Epidermal melanocyte (primary cell): ENCODE measurements around the gene ZNF445.
"Not testable (repeated sequence)": the region's sequence is repeated elsewhere in the genome, so short reads cannot be mapped to it uniquely, and the experiment has no call there.

Source experiments
- DNase-seq: peaks from one replicate; pipeline ENCODE4 v3.0.0; 2011; ENCODE audit warnings: low spot score; ENCODE audit not compliant: insufficient read length

ZNF445 gene

DNA sequence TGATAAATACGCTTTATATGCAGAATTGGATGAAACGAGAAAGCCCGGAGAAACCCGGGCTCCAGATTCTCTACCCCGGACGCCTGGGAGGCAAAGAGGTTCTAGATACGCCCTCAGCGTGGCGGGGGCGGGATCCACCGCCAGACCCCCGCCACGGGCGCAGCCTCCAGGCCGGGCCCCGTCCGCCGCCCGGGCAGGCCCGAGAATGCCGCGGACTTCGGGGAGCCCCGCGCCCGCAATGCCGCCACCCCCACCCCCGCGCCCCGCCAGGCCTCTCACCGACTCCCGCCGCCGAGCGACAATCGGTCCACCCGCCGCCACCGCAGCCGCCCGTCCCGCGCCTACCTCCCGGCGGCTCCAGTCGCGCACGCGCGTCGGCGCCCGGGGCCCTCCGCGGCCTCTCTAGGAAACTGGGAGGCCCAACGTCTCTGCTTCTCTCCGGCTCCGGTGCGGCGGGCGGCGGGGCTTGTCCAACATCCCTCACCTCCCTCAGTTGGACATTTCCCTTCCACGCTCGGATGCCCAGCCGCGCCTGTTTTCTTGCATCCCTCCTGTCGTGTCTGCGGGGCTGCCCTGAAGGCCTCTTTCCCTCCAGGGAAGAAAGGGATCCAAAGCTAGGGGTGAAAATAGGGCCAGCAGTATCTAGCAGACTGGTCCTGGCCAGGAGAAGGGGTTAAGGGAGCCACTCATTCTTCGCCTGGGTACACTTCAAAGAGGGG lies at the start of gene ZNF445:
ZNF445 (minus strand) TSS at position 359 of the 719 bp plus-strand sequence. CDS start 22,121 bp downstream, outside the sequence.
- peak; percentile 76 for DNase-seq

DNA sequence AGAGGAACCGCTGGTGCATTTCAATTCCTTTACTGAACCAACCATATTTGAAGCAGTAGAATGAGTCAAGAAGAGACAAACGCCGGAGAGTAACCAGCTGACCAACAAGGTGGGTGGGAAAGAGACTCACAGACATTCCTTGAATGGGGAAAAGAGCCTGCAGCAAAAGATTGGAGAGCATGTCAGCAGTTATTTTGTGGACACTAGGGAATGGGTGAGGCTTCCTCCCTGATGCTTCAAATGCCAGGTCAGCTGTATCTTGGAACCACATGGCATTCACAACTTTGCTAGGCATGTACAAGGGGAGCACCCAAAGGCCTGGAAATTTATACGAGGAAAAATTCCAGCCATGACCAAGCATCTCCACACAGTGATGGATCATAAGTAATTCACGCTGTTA lies 47.6 kb upstream of the ZNF445 start:
- DNase-seq = no peak

DNA sequence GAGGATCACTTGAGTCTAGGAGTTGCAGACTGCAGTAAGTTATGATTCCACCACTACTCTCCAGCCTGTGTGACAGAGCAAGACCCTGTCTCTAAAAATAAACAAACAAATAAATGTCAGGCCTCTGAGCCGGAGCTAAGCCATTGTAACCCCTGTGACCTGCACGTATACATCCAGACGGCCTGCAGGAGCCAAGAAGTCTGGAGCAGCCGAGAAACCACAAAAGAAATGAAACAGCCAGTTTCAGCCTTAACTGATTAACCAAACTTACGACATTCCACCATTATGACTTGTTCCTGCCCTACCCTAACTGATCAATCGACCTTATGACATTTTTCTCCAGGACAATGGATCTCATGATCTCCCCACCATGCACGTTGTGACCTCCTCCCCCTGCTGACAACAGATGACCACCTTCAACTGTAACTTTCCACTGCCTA lies 45.0 kb upstream of the ZNF445 start:
- DNase-seq = no peak

DNA sequence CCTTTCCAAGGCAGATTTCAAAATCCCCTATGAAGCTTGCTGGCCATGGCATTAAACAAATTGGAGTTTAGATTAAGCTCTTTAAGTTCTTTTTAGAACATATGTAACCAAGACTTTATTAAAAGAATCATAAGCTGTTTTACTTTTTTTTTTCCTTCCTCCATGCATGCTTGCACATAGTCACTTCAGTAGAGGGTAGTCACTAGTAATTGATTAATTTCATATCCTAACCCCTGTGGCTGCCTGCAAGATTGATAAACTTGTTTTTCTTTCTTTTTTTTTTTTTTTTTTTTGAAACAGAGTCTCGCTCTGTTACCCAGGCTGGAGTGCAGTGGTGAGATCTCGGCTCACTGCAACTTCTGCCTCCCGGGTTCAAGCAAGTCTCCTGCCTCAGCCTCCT lies 44.3 kb upstream of the ZNF445 start:
- no peak for DNase-seq

DNA sequence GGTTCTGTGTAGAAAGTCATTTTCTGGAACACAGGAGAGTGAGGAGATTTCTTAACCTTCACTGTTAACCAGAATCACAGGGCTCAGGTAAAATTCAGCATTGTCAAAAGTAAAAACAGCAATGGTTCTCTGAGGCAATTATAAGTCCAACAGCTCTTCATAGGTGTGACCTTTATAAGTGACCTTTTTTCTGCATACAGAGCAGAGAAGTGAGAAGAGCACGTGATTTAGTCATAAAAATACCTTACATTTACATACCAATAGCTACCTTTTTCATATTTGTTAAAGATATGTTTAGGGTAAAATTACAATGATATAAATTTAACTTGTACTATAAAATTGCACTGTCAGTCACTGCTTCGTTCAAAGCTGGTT lies 41.3 kb upstream of the ZNF445 start:
- DNase-seq = no peak

DNA sequence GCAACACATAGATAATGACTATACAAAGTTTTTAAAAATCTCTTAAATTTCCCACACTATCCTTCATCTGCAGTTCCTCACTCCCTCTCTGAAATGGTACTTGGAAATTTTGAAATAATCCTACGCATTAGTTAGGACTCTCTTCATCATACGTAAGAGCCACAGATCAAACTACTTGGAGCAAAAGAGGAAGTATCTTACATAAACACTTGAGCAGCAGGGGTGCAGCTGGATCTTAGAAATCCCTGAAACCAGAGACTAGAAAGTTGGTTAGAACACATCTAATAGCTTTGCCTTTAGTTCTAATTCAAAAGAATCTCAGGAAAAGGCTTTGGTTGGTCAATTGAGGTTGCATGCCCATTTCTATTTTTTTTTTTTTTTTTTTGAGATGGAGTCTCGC lies 38.8 kb upstream of the ZNF445 start:
- DNase-seq = no peak

DNA sequence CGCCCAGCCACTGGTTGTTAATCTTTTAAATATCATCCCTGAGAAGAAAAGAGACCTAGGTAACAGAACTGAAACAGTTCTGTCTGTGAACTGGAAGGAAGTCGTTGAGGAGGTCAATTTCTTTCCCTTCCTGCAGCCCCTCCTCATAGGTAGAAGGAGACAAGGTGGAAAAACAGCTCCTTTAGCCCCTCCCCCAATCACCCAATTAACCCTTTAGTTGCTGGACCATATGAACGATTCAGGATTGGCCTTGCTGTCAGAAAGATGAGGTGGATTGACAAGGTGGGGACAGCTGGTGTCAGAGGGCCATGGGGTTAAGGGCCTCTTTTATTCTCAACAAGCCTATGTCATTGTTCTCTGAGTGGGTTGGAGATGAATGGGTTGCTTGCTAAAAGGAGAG lies 36.0 kb upstream of the ZNF445 start:
- DNase-seq = no peak

DNA sequence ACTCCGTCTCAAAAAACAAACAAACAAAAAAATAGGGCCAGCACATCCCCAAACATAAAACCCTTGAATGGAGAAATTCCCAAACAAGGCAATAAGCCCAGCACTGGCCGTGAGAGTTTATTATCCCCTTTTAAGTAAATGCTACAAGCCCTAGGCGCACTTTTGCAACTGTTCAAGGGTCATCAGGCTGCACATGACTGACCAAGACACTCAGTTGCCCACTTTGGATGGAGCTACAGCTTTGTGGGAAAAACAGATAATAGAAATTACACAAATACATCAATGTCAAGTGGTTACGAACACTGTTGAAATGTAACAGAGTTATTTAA lies 33.7 kb upstream of the ZNF445 start:
- no peak for DNase-seq

DNA sequence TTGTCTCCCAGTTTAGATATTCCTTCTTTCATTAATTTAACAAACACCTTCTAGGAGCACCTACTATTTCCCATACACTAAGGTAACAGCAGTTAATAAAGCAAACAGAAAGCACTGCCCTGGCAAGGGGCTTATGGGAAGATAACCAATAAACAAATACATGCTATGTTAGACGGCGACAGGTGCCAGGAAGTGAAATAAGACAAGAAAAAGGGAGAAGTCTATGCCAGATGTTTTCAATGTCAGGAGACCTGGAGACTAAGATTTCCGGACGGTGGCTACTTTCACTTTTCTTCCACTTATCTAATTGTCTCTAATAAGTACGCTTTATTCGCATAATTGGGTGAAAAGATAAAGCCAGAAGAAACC lies 32.5 kb upstream of the ZNF445 start:
- DNase-seq = no peak

DNA sequence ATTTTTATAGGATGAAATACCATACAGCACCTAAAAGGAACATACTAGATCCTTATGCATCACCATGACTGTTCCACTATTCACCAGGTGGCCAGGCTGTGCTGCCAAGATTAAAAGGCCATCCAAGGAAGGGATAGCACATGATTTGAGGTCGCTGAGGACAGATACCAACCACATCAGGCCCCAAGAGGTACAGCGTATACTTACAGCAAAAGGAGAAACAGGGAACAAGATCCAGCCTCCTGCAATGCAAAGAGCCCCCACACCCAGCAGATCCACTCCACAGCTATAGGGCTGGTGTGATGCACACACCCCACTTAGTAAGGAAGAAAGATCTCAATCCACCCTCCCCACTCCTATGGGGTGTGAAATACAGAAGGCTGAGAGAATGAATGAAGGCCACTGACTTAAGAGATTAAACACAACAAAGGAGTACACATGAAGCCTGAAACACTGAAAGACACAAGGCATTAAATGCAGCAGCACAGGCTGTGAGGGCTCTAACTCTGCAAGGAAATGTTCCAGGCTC lies 32.0 kb upstream of the ZNF445 start:
- DNase-seq = no peak

DNA sequence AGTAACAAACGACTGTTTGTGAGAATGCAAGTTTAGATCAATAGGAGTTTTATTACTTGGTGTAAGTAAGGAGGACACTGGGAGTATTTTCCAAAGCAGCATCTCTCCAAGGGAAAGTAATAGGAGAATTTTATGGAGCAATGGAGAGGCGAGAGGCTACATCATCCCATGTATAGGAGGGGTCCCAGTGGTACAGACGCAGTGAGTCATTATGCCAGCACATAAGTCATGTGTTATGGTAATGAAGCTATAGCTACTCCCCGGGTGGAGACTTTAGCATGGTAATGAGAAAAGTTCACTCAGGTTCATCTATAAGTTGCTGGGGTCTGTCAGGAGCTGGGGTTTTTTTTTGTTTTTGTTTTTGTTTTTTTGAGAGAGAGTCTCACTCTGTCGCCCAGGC lies 29.5 kb upstream of the ZNF445 start:
- no peak for DNase-seq

DNA sequence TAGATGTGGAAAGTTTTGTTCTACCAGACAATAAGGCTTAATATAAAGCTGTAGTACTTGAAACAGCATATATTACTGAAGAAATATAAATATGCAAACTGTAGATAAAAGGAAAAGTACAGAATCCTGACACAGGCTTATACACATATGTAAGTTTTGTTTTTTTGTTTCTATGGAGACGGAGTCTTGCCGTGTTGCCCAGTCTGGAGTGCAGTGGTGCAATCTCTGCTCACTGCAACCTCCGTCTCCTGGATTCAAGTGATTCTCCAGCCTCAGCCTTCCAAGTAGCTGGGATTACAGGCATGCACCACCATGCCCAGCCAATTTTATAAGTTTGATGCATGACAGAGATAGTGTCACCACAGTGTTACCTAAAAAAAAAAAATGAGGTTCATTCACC lies 29.1 kb upstream of the ZNF445 start:
- DNase-seq = no peak

DNA sequence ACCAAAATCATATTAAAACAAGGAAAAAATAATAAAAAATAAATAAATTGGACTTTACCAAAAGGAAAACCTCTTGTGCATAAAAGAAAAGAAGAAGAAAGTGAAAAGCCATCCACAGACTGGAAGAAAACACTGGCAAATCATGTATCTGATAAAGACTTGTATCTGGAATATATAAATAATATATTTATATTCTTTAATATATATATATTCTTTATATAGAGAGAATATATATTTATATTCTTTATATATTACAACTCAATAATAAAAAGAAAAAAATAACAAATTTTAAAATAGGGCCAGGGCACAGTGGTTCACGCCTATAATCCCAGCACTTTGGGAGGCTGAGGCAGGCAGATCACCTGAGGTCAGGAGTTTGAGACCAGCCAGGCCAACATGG lies 27.1 kb upstream of the ZNF445 start:
- no peak for DNase-seq

DNA sequence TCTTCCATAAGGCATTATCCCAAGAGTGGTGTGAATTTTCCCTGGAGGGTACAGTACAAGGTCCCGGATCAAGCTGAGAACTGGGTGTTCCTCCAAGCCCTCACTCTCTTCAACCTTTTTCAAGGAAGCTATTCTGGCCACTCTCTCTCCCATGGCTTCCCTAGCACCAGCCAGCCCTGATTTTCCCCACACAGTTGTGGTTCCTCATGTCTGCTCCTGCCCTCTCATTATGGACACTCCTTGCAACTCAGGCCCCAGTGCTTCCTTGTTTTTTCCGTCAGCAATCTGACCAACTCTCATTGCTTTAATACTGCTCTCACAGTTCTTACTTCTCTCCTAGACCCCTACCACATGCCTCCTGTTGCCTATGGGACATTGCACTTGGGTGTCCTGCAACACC lies 25.7 kb upstream of the ZNF445 start:
- DNase-seq = not testable (repeated sequence)

DNA sequence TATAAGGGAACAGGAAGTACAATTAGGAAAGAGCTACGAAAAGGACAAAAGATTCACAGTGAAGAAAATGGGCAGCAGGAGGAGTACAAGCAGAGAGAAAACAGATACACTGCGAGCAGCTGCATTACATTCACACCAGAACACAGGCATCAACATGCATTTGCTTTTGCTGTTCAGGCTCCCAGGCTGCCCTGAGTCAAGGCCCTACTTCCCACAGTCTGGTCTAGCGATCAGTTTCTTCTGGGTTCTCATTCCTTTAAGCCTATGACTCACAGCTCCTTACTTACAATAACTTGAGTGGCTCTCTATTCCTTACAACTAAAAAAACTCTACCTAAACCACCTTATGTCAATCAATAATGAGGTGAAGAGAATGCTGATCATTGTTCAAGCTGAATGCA lies 24.5 kb upstream of the ZNF445 start:
- no peak for DNase-seq

DNA sequence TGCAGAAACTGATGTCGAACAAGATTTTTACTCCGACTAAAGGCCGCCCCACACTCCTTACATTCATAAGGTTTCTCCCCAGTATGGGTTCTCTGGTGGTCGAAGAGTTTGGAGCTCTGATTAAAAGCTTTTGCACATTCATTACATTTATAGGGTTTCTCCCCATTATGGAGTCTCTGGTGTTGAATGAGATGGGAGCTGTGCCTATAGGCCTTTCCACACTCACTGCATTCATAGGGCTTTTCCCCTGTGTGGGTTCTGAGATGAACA lies 22.4 kb upstream of the ZNF445 start:
- DNase-seq = not testable (repeated sequence)

DNA sequence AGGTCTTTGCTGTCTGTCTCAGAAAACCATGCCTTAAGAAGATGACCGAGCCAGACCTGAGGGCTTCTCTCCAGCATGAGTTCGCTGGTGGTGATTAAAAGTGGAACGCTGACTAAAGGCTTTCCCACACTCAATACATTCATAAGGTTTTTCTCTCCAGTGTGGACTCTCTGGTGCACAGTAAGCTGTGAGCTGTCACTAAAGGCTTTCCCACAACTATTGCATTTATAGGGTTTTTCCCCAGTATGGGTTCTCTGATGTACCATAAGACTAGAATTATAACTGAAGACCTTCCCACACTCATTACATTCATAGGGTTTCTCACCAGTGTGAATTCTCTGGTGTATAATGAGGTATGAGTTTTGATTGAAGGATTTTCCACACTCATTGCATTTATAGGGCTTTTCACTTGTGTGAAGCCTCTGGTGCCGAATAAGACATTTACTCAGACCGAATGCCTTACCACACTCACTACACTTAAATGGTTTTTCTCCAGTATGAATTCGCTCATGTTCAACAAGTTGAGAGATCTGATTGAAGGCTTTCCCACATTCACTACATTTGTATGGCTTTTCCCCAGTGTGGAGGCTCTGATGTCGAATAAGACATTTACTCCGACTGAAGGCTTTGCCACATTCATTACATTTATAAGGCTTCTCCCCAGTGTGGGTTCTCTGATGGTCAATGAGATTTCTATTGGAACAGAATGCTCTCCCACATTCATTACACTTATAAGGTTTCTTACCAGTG lies 21.9 kb upstream of the ZNF445 start:
- DNase-seq = no peak

DNA sequence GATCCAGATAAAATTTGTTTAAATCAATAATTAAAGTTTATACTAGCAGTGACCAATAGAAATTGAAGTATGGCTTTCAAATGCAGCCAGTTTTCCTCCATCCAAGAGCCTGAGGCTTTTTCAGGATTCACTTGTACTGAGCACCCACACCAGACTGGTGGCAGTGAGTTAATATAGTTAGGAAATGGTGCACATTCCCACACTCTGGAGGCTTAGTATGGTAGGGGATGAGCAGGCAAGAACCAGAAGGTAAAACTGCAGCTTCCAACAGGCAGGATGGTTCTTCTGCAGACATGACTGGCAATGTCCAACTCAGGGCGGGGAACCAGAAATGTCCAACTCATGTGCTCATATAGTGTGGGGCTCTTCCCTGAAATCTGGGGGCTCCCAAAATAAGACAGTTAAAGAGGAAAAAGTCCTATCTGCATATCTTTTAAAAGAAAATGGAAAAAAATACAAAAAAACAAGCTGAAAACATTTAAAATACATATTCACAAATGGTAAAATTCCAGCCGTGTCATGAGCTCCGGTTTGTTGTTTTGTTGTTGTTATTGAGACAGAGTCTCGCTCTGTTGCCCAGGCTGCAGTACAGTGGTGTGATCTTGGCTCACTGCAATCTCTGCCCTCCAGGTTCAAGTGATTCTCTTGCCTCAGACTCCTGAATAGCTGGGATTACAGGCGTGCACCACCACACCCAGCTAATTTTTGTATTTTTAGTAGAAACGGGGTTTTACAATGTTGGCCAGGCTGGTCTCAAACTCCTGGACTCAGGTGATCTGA lies 18.4 kb upstream of the ZNF445 start:
- no peak for DNase-seq

DNA sequence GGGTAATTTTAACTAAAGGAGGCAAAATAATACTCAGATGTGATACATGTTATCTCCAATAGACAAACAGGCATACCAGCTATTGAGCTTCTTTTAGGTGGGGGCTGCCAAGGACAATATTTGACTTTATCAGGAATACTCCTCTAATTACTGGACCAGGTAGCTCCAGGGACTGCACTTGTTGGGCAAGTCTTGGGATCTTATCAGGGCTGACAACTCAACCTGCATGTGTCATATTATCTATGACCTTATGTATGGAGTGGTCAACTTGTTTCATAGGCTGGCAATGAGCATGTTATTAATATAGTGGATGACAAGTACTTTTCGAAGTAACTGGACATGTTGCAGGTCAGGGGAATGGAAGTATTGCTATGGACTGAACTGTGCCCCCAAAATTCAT lies 15.0 kb upstream of the ZNF445 start:
- no peak for DNase-seq

DNA sequence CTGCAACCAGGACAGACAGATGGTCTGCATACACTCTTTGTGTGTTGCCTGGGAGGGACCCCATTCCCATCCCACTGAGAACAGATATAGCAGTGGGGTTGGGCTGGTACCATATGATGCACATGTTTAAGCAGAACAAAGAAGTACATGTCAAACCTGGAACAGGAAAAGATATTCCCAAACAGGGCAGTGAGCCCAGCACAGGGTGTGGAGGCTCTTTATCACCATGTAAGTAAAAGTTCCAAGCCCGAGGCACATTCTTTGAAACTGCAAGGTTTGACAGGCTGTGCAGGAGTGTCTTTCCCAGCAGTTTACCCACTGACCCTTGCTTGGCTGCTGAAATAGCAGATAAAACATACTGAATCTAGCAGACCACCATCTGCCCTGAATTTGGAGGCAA lies 5.3 kb upstream of the ZNF445 start:
- no peak for DNase-seq

DNA sequence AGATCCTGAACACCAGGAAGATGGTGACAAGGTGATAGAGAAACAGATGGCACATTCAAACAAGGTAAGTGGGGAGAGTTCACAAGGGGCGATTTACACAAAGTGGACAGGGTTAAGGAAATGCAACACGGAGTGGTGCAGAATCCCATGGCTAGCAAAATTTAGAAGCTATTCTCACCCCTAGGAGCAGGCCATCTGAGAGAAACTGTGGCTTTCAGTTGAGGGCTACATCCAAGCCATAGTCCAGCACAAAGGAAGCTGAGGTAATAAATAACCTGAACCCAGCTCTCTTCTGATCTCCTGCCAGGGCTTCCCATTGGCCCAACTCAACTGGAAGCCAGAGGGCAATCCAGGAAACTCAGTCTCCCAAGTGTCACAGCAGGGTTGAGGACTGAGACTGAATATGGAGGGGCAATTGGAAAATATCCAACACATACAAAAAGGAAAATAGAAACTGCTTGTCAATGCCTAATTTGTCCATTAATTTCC lies 1.2 kb upstream of the ZNF445 start:
- no peak for DNase-seq

DNA sequence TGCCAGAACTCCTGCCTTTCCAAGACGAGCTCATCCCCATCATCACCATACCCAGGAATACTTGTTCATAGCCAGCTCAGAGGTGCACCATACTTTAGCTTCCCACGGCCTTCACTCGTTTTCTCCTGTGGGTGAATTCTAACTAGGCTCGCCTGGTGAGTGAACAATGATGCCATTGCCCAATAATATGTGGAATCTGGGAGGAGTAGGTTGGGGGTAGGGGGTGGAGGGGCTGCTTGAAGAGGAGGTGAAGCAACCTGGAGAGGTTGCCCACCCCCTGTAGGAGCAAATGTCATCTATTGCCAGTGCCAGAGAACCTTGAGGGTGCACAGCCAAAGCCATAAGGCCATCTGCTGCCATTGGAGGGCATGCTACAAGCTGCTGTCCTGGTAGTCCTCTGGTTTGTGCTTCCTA lies 592 bp upstream of the ZNF445 start:
- DNase-seq = no peak
